HG02610 (cell line): Measurements from ENCODE around the gene PDCD10.

ENCODE experiments used
- ATAC-seq: cut with Tn5 transposase; IDR thresholded peaks from one replicate; pipeline ENCODE4 v1.9.1; 2021; ENCODE audit warnings: mild to moderate bottlenecking, moderate library complexity; ENCODE audit not compliant: unreplicated experiment

The PDCD10 gene

DNA sequence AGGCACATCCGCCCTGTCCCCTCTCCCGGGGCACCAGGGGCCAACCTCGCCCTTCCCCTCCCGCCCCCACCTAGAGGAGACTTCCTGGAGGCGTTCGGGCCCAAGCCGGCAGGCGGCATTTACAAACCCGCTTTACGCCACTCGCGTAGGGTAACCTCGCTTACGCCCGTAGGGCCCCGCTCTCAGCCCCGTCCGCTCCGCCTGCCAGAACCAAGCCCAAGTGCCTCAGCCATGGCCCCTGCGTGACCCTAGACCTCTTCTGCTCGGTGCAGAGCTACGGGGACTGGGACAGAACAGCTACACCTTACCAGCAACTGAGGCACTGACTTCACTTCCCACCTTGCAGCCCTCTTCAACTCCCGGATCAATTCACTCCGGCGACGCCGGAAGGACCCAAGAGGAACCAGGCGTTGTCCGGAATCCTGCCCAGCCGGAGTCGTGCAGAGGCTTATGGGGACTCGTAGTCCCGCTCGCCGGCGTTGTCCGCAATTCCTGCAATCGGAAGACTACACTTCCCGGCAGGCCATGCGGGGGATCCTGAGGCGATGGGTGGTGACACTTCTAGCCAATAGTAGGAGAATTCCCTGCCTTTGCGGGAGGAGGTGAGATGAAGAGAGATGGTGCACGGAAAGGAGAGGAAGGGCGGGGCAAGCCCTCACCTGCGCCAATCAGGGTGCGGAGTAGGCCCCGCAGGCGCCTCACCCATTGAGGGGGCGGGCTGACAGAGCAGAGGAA, at the start of gene PDCD10:
PDCD10 (minus strand) TSS at position 395 of the 735 bp plus-strand sequence. CDS start 14,735 bp downstream, outside the sequence.
- peak; percentile 91 for ATAC-seq

DNA sequence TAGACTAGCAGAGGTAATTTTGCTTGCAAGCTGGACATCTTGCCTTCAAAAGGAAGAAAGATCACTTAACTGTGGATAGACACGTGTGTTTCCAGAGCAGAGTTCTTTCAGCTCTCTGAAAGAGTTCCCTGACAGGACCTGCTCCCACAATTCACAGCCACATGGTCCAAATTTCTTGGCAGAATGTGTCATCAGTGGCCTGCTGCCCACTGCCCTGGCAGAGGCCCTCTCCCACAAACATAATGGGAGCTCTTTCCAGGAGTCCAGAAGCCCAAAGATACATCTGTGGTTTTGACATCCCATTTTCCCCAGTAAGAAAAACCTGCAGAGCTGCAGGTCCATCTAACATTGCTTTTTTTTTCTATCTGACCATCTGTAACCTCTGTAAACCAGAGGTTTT, 49.1 kb upstream of the PDCD10 start:
- ATAC-seq: no peak

- ATAC-seq: no peak
Observed at GRCh38 chr3:167780214-167780883, 45.7 kb upstream of the PDCD10 start.

DNA sequence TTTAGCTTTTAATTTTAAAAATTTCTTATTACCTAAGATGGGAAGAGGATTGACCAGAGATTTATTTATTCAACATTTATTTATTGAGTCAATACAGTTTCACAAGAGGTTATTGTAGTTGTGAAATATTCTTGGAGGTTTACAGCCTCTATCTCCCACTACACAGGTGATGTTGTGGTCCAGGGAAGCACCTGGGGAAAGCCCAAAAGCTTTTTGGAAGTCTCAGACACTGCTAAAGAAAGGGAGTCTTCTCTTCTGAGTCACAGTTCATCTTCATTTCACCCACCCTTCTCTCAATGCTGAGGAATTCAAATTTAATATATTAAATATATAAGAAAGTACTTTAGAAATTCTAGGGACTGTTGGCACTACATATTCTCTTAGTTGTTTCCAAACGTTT, 42.7 kb upstream of the PDCD10 start:
- ATAC-seq: peak; percentile 64

DNA sequence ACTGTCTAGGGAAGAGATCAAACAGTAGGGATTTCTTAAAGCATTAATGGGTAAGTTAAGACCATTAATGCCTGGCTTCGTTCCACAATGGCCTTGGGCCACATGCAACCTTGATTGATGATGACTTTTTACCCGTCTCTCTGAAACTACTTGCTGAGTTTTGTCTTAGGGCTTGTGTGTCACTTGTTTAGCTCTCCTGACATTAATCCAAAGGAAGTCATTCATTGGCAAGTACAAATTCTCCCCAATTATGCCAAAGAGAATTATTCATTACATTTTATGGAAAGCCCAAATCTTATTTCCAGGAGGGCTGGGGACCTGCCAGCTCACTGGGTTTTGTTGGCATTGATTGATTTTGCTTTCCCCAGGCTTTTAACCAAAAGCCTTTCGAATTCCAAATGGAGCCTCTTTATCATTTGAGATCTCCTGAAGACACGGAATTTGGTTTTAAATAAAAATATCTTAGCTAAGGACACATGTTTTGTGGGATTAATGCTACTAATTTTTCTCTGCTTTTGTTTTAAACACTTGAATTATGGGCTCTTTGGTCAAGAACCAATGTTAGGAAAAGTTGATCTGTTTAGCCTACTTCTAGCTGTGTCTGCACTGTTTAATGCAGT, 41.5 kb upstream of the PDCD10 start:
- no peak for ATAC-seq

GRCh38 chr3:167773584-167773983, 38.9 kb upstream of the PDCD10 start:
- ATAC-seq: peak; percentile 82

GRCh38 chr3:167772992-167773391, 38.3 kb upstream of the PDCD10 start:
- ATAC-seq: peak; percentile 40

DNA sequence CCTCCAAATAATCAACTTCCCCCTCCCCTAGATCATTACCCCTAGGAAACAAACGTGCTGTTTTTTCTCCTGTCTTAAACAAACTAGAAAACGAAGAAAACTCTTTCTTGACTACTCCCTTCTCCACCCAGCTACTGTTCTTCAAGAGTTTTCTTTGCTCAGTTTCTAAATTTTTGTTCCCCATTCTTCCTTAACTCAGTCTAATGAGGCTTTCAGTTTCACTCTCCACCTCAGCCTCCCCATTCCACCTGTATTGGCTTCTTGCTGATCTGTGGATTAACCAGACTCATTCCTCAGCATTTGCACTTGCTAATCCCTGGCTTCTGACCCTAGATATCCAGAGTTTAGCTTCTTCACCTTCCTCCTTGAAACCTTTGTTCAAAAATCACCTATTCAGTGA, 27.6 kb upstream of the PDCD10 start:
- ATAC-seq: no peak

DNA sequence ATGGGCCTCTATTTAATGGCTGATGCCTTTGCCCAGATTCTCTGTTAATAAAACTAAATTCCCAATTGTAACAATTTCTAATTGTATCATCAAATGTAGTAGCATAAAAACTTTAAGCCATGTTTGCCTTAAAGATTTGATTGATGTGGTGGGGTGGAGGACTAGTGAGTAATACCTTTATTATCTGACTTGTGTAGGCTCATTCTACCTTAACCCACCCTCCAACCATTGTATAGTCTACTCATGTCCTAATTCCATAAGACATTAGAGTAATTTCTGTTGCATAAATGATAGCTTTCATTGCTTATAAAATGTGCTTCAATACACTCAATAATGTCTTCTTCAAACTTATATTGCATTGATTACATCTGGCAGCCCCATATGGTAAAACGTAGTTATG, 26.6 kb upstream of the PDCD10 start:
- ATAC-seq: no peak

DNA sequence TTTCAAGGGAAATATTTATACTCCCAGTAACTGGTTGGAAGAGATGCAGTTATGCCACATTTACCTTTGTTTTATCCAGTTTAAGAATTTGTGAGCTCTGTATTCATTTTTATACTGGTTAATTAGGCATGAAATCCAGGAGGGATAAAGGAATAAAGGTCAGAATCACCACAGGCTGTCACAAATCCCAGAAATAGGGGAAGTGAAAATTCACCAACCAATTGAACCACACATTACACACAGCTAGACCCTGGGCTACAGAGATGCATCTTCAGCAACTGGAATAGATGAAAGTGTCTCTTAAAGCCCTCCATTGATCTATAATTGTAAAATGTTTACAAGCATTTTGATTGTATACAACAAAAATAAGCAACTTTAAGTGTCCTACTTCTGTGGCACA, 19.4 kb upstream of the PDCD10 start:
- ATAC-seq: no peak

DNA sequence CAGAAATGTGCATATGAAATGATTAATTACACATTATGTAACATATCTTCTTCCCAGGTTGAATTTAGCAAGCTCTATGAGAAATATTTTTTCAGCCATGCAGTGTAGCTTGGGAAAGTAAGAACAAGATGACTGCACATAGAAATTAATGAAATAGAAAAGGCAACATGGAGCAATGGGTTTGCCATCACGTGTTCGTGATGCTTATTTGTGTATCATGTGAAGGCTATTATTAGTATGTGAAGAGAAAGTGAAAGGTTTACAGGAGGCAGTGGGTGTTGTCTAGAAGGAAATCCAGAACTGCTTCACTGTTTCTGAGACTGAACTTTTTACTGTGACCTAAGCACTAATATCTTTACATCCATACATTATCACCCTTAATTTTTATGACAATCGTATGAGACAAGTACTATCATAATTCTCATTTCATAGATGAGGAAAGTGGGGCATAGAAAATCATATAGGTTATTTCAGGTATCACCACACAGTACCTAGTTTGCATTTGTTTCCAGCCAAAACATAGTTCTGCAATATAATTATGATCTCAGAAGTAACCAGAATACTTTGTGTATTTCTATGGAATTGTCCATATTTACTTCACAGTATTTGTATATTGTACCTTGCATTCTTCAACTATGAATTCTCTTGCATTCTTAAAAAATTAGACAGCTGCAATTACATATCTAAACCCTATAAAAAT, 15.7 kb upstream of the PDCD10 start:
- peak; percentile 97 for ATAC-seq

- ATAC-seq: no peak
Observed at GRCh38 chr3:167749728-167750127, 15.0 kb upstream of the PDCD10 start.

DNA sequence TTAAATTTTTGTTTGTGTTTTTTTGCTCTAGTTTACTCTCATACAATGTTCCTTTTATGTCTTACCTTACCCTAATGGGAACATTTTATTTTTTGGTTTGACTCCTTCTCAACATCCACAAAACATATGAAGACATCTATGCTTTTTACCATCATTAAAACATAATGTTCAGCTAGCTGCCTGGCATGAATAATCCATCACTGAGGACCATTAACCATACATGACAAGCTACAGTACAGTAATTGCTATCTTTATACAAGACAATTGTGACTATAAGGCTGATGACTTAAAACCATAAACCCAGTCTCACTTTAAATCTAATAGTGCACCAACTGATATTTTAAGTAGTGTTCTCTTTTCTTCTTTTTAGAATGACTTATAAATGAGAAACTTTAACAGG, 14.5 kb upstream of the PDCD10 start:
- no peak for ATAC-seq

- no peak for ATAC-seq
Observed at GRCh38 chr3:167743799-167744198, 9.1 kb upstream of the PDCD10 start.

DNA sequence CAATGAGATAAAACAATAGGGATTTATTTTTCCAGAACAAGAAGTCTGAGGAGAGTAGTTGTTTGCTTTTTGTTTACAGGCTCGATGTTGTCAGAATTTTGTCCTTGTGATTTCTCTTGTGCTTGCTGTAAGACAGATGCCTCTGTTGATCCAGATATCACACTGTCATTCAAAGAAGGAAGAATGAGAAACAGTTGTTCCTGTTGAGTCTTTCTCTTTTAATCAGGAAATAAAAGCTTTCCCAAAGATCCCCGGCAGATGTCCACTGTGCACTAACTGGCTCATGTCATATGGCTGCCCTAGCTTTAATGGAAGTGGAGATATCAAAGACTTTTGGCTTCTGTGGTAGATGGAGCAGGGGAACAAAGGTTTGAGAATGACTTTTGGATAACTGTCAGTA, 7.6 kb upstream of the PDCD10 start:
- ATAC-seq: no peak

GRCh38 chr3:167740961-167741587, 6.4 kb upstream of the PDCD10 start:
- ATAC-seq: peak; percentile 91

DNA sequence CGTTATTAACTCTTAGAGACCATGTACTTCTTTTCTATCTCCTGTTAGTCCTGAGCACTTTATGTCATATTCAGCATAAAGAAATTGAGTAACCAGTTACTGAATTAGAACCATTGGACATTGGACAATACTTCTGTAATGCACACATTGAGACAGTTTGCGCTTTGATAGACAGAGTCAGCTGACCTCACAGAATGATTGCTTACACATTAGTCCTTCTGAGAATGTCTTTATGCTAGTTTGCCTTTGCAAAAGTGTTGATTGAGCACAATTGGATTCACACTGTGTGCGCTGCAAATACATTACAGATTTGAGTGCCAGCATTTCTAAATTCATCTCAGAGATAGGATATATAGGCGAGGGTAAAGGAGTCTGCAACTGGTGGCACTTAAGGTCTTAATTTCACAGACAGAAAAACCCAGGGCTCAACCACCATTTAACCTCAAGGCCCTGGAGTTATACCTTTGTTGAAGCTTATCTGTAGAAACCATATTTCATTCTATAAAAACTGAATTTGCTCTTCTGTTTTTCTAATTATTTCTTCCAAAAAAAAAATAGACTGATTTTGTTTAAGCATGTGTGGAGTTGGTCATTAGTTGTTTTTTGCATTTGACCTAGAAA, 4.6 kb upstream of the PDCD10 start:
- ATAC-seq: no peak

- no peak for ATAC-seq
Observed at GRCh38 chr3:167738037-167738436, 3.3 kb upstream of the PDCD10 start.

- ATAC-seq: no peak
Observed at GRCh38 chr3:167736997-167737396, 2.3 kb upstream of the PDCD10 start.

DNA sequence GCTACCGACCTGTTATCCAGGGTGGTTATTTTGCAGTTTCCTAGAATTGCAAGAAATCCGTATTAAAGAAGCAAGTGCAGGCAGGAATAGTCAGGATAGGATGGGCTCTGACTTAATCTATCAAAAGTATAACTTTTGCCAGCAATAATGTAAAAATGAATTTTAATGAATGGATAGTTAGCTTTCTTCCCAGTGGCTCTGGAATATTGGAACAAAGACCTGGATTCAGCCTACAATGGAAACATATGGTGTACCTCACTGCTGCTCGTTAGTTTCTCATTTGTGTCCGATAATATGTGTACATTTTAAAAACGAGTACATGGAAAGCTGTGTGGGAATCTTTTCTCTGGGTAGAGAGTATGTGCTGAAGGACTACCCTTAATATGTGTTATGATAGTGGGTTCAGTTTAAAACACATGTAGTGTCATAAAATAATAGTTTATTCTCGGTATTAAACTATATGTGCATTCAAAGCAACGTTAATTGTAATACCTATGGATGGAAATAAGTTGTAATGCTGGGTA, 1.6 kb upstream of the PDCD10 start:
- no peak for ATAC-seq
